Measurements from ENCODE around the gene ARHGAP10.

- TF ChIP-seq EZH2 (IDR thresholded peaks at IDR 0.05; ENCODE audit: borderline replicate concordance, low read depth, low read length, poor library complexity, severe bottlenecking) (no peak), CTCF (conservative IDR thresholded peaks at IDR 0.05; ENCODE audit: low read depth, low read length) (no peak)
Observed at GRCh38 chr4:148061795-148062194, 329.9 kb downstream of the ARHGAP10 start.

All from A673 (cell line).